Keratinocyte (primary cell): ENCODE results near the gene EDC4. TPM values are rescaled to one million over a fixed set of nuclear protein-coding genes. Genes with fewer than 3 reads are reported as not detected.

ENCODE experiments used
- DNase-seq: peaks from one replicate; pipeline ENCODE4 v3.0.0-alpha.2; 2011; ENCODE audit warnings: low read depth, missing footprints, low spot score
- FAIRE-seq: peaks from 2 replicates; lab custom pipeline; 2011; peaks lifted over from hg19 to GRCh38; lab: Jason Lieb, UNC
- H2AFZ ChIP-seq: 2 replicates; pipeline ENCODE4 v1.6.0; 2012; ENCODE audit warnings: low read length, control low read depth, inconsistent platforms; ENCODE audit not compliant: control insufficient read depth
- H3K27ac ChIP-seq: 2 replicates; pipeline ENCODE4 v1.5.1; 2011; ENCODE audit warnings: low read length; ENCODE audit not compliant: control insufficient read depth, insufficient read depth
- H3K27me3 ChIP-seq: 3 replicates; pipeline ENCODE4 v1.6.0; 2011; ENCODE audit warnings: low read length; ENCODE audit not compliant: control insufficient read depth, insufficient read depth; ENCODE audit errors: extremely low read depth
- H3K36me3 ChIP-seq, 2 experiments: 2 replicates in 1 of 2; 3 replicates in 1 of 2; pipeline ENCODE4 v1.5.1; 2011; ENCODE audit warnings: low read length in 2 of 2, mild to moderate bottlenecking in 1 of 2; ENCODE audit not compliant: control insufficient read depth in 2 of 2, insufficient read depth in 2 of 2; ENCODE audit errors: extremely low read depth in 1 of 2
- H3K4me1 ChIP-seq: 3 replicates; pipeline ENCODE4 v1.5.1; 2011; ENCODE audit warnings: low read length; ENCODE audit not compliant: control insufficient read depth, insufficient read depth; ENCODE audit errors: extremely low read depth
- H3K4me2 ChIP-seq: 3 replicates; pipeline ENCODE4 v1.6.0; 2011; ENCODE audit warnings: low read depth, low read length; ENCODE audit not compliant: control insufficient read depth, insufficient read depth; ENCODE audit errors: extremely low read depth
- H3K4me3 ChIP-seq, 3 experiments: fragments of 200-600 bp in 1 of 3; sonication (generic) in 1 of 3; 2 replicates in 2 of 3; 3 replicates in 1 of 3; pipeline ENCODE4 v1.5.1; 2011 to 2016; ENCODE audit warnings: low read length in 3 of 3, mild to moderate bottlenecking in 3 of 3, control low read depth in 2 of 3, inconsistent platforms in 1 of 3, low read depth in 1 of 3, mixed read lengths in 1 of 3, mixed run types in 1 of 3, moderate library complexity in 1 of 3; ENCODE audit not compliant: control insufficient read depth in 2 of 3, insufficient read depth in 2 of 3; ENCODE audit errors: extremely low read depth in 1 of 3
- H3K79me2 ChIP-seq: 2 replicates; pipeline ENCODE4 v1.6.0; 2012; ENCODE audit warnings: low read length; ENCODE audit not compliant: control insufficient read depth, insufficient read depth
- H3K9ac ChIP-seq: 3 replicates; pipeline ENCODE4 v1.6.0; 2011; ENCODE audit warnings: low read length; ENCODE audit not compliant: control insufficient read depth, insufficient read depth; ENCODE audit errors: extremely low read depth
- H3K9me1 ChIP-seq: 3 replicates; pipeline ENCODE4 v1.6.0; 2011; ENCODE audit warnings: low read length; ENCODE audit not compliant: control insufficient read depth, insufficient read depth; ENCODE audit errors: extremely low read depth
- H3K9me3 ChIP-seq: 2 replicates; pipeline ENCODE4 v1.5.1; 2012; ENCODE audit warnings: low read depth, low read length; ENCODE audit not compliant: control insufficient read depth
- H4K20me1 ChIP-seq: 3 replicates; pipeline ENCODE4 v1.6.0; 2011; ENCODE audit warnings: low read length; ENCODE audit not compliant: control insufficient read depth, insufficient read depth; ENCODE audit errors: extremely low read depth
- CTCF ChIP-seq, 3 experiments: IDR thresholded peaks in 1 of 3; conservative IDR thresholded peaks in 1 of 3; optimal IDR thresholded peaks in 1 of 3; 2 replicates in 2 of 3; 3 replicates in 1 of 3; pipeline versions ENCODE3 to v1.5.1; 2011; ENCODE audit warnings: low read length in 3 of 3, mild to moderate bottlenecking in 3 of 3, moderate library complexity in 2 of 3, control low read depth in 1 of 3, inconsistent platforms in 1 of 3; ENCODE audit not compliant: insufficient read depth in 2 of 3; ENCODE audit errors: extremely low read depth in 1 of 3
- EZH2 ChIP-seq: IDR thresholded peaks from one replicate; pipeline ENCODE4 v1.6.1; 2012; ENCODE audit warnings: inconsistent platforms, mild to moderate bottlenecking, low read length, moderate library complexity
- dilution Hi-C: fragments of 300-500 bp; cut with MboI; formaldehyde crosslinking; loops from one replicate; pipeline ENCODE4 v1.7.0; 2020; ENCODE audit warnings: low sequenced_read_pairs; ENCODE audit not compliant: extremely low pct_ligation_motif_present
- polyA plus RNA-seq, 5 experiments: library from polyadenylated mRNA; depleted of rRNA in 3 of 5; stranded (reverse) in 3 of 5; stranded (forward) in 1 of 5; unstranded in 1 of 5; fragments of >200 nt; gene quantifications; 1 replicate in 1 of 5; 2 replicates in 3 of 5; 3 replicates in 1 of 5; pipeline versions ENCODE4 v1.2.1 to v1.2.3, GENCODE V29; 2011 to 2012; ENCODE audit warnings: missing spikeins in 2 of 5, low read depth in 1 of 5, low replicate concordance in 1 of 5

Gene EDC4
- polyA plus RNA-seq, 1 donor (not counting 4 experiments of a cell fraction or from before 2014, with no cell fraction given): 16.7 TPM

- no peak overlapping the region for H2AFZ ChIP-seq
- dilution Hi-C loops: no loop called here
- no peak overlapping the region for H3K4me2 ChIP-seq
- H4K20me1 ChIP-seq: peaks cover 17% of the 10 kb centered on the region
- peaks cover 27% of the 10 kb centered on the region for H3K4me1 ChIP-seq
- peaks cover 11% of the 10 kb centered on the region for H3K9me1 ChIP-seq
- H3K9me3 ChIP-seq: no peaks in the 10 kb centered on the region
- TF ChIP-seq EZH2 (no peak), CTCF (optimal IDR thresholded peaks at IDR 0.05 in 1 of 3, IDR thresholded peaks at IDR 0.05 in 1 of 3, conservative IDR thresholded peaks at IDR 0.05 in 1 of 3; ENCODE audit: extremely low read depth in 1 of 3, insufficient read depth in 2 of 3, low read length in 3 of 3) (no peak)
- peak; percentile 39 for FAIRE-seq
- H3K27me3 ChIP-seq: no peaks in the 10 kb centered on the region
- peaks cover 6% of the 10 kb centered on the region for H3K79me2 ChIP-seq
- no peak for DNase-seq
- no peak overlapping the region for H3K27ac ChIP-seq
- H3K36me3 ChIP-seq: peaks cover 4% of the 10 kb centered on the region in 2 experiments
- H3K4me3 ChIP-seq: no peak overlapping the region
- H3K9ac ChIP-seq: no peak overlapping the region
These were observed 43.2 kb downstream of the EDC4 start for GRCh38 chr16:67915831-67916723.

- Histone ChIP-seq H3K27me3 (no peaks in the 10 kb centered on the region), H3K79me2 (peaks cover 6% of the 10 kb centered on the region), H3K36me3 (peaks cover 4 to 8% of the 10 kb centered on the region in 2 experiments), H3K4me1 (peaks cover 27% of the 10 kb centered on the region), H4K20me1 (peaks cover 17% of the 10 kb centered on the region), H3K27ac (peak overlapping the region; percentile 10), H3K9me3 (no peaks in the 10 kb centered on the region), H3K4me3 (no peak overlapping the region), H3K9me1 (peaks cover 11% of the 10 kb centered on the region), H3K9ac (no peak overlapping the region), H2AFZ (no peak overlapping the region), H3K4me2 (peak overlapping the region; percentile 3)
- DNase-seq: no peak
- FAIRE-seq: no peak
- TF ChIP-seq CTCF (optimal IDR thresholded peaks at IDR 0.05 in 1 of 3, IDR thresholded peaks at IDR 0.05 in 1 of 3, conservative IDR thresholded peaks at IDR 0.05 in 1 of 3; ENCODE audit: extremely low read depth in 1 of 3, insufficient read depth in 2 of 3, low read length in 3 of 3) (no peak), EZH2 (no peak)
- dilution Hi-C loops: no loop called here
These were observed 44.4 kb downstream of the EDC4 start for GRCh38 chr16:67917140-67917851.
